ENCODE data around the gene SESTD1.

Gene SESTD1

DNA sequence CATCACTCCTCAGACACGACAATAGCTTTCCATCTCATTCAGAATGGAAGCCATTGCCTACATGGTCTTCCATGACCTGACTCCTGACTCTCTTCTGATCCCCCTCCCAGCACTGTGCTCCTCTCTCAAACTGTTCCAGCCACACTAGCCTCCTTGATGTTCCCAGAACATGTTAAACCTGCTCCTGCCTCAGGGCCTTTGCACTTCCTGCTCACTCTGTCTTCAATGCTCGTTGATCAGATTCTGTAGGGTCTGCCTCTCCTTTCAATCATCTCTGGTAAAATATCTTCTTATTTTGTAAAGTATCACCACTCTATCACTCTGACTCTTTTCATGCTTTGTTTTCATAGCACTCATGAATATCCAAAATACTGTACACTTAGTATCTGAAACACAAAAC is 84.9 kb downstream of the SESTD1 start:
- no peak for DNase-seq

GRCh38 chr2:179177694-179178093 is 86.9 kb downstream of the SESTD1 start:
- DNase-seq: no peak

DNA sequence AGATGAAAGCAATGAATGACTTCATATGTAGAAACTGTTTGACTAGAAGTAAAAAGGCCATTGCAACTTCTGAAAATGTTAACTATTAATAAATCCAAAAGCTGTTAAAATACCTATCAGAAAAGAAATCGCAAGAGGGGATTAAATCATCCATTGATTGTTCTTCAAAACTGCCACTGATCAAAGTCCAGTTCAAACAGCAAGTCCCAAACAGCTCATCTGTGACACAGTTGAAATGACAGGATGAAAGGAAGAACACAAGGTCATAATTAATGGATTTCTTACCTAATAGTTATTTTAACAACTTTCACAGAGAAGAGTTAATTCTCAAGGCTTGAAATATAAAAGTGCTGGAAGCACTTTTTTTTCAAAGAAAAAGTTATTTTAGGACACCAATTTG is 90.4 kb downstream of the SESTD1 start:
- no peak for DNase-seq

DNA sequence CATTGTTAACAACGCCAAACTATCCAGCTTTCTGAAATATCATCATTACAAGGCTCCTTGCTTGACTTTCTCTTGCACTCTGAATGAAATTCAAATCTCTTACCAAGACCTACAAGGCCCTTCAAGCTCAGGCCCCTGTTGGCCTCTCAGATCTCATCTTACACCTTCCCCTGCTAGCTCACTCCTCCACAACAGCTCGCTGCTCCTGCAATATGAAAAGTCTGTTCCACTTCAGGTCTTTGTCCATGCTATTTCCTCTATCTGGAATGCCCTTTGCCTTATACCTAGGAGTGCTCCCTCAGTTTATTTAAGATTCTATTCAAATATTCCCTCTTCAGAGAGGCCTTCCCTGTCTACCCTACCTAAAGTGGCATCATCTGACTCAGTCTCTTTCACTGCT is 91.7 kb downstream of the SESTD1 start:
- no peak for DNase-seq

DNA sequence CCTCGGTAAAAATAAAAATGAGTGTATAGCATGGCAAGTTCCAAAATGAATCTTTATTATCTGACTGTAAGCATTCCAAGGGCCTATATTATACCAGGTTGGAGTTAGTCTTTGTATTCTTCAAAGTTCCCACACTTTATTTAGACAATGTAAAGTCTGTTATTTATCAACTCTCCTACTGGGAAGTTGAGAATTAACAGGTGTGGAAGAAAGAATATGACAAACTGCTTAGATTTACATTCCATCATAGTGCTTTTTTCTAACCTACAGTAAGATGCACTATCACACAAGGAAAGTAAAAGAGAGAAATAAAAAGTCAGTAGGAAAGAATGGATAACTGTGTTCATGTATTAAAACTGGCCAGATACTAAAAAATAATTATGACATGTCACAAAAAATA is 93.3 kb downstream of the SESTD1 start:
- no peak for DNase-seq

GRCh38 chr2:179170901-179171300 is 93.7 kb downstream of the SESTD1 start:
- DNase-seq: no peak

DNA sequence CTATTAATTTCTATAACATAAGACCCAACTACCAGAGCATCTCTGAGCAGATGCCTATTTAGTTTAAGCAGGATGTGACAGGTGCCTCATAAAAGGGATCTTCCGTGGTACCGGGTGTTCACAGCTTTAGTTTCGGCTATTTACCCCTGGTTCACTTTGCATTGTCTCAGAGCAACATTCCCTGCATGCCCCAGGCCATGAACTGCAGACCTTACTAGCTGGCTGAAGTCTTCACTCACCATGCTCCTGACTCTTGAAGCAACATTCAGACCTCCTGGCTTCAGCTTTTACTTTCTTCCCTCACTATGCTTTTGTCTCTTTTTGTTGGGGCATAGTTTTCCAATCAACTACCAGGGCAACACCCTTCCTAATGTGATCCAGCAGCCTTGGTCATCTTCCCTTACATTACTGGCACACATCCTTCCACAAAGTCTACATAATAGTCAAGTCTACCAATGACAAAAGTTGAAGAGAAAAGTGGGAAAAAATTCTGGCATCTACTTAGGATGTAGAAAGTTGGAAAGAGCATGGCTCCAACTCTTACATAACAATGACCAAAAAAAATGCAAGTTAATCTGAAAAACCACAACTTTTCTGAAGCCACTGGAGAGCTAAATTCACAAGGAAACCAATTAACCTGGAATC is 99.2 kb downstream of the SESTD1 start:
- DNase-seq: no peak

GRCh38 chr2:179141206-179141605 is 123.4 kb downstream of the SESTD1 start:
- no peak for DNase-seq

DNA sequence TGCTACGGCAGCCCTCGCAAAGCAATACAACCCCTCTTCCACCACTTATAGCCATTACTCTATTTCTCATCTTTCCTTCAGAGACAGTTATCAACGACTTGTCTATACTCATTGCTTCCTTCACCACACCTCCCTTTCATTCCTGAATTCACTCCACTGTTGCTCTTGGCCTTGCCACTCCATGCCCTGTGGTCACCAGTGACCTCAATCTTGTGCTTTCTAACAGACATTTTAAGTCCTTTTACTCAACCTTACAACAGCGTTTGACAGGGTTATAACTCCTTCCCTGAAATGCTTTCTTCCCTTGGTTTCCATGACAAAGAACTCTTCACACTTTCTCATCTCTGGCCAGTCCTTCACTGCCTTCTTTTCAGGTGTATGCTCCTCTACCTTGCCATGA is 124.1 kb downstream of the SESTD1 start:
- DNase-seq: no peak

GRCh38 chr2:179139506-179139905 is 125.1 kb downstream of the SESTD1 start:
- no peak for DNase-seq

- no peak for DNase-seq
Observed at GRCh38 chr2:179137200-179137759, 127.4 kb downstream of the SESTD1 start.

DNA sequence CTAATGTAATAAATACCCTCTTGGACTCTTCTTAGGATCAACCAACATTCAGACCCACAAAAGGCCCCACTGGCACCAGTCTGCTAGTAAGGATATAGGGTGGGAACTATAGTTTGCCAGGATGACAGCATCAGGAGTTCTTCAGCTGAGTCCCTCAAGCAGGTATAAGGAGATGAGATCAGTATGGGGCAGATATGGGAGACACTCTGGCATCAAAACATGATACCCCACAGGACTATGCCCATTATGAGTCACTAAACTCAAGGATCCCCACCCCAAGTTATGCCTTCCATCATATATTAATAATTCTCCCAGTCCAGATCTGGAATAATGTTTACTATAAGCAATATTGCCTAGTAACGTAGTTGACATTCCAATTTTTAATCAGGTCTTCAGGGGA is 131.6 kb downstream of the SESTD1 start:
- no peak for DNase-seq

- DNase-seq: no peak
Observed at GRCh38 chr2:179132076-179132475, 132.6 kb downstream of the SESTD1 start.

- DNase-seq: no peak
Observed at GRCh38 chr2:179130560-179130959, 134.1 kb downstream of the SESTD1 start.

DNA sequence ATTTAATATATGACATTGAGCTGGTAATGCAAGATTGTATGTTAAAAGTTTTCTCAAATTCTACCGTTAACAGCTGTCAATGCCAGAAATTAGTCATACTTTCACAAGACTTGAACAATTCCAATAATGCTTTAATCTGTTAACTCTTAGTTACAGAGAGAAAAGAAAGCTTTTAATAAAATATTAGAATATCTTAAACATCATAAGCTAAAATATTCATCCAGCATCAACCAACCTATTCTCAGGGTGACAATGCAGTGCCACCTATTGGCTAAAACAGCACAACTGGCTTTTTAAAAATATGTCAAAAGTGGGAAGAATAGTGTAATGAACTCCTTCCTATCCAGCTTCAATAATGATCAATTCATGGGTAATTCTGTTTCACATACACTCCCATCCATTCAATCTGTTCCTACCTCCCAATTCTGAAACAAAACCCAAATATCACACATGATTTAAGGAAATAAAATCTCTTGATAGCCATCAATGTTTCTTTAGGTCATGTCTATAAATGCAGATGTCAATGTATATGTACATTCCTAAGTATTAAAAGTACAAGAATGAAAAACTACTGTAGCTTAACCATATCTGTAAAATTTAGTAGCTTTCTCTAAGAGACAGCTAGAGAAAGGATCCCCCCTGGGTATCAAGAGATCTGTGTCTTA is 134.9 kb downstream of the SESTD1 start:
- peak; percentile 33 for DNase-seq

DNA sequence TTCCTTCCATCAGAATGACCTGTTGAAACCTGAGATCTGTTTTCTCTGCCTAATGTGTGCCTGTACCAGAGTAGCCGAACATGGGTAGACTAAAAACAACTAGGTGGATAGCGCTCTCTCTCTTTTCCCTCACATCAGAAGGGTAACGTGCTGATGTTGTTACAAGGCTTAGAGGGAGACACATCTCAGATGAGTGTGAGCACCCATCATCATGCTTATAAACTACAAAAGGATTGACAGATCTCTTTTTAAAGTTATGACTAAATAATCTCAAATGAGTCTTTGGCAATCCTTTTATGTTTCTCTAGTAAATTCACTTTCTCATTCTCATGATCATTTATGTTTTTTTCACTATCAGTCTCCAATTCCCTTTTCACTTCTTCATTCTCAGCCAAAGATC is 139.2 kb downstream of the SESTD1 start:
- no peak for DNase-seq

- no peak for DNase-seq
Observed at GRCh38 chr2:179124282-179124681, 140.3 kb downstream of the SESTD1 start.

DNA sequence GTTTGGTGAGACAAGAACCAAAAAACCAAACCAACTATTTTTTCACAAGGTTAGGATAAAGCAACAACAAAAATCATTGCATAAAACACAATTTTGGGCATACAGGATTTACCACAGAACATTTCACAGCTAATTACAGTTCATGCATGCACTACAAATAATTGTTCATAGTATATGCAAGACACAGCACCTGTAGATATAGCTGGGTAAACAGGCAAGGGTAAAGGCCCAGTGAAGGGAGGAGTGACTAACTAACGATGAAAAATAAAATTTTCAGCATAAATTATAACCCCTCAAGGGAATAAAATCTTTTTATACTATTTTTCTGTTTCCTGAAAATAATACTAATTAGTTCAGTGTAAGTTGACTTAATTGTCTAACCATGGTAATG is 141.4 kb downstream of the SESTD1 start:
- DNase-seq: no peak

DNA sequence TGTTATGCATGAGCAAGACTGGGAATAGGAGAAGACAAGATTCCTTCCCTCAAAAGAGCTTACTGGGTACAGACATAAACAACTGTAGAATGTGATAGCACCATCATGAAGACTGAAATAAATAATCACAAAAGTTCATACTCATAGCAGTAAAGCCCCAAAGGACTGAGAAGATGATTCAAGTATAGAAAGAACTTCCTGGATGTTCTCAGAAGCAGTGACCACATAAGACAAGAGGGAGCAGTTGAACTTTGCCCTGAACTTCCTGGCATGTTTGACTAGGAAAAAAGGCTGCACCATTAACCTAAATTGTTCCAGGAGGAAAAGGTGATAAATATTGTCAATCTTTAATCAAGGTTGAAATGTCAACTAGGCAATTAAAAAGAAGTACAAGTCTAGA is 156.9 kb downstream of the SESTD1 start:
- peak; percentile 10 for DNase-seq

DNA sequence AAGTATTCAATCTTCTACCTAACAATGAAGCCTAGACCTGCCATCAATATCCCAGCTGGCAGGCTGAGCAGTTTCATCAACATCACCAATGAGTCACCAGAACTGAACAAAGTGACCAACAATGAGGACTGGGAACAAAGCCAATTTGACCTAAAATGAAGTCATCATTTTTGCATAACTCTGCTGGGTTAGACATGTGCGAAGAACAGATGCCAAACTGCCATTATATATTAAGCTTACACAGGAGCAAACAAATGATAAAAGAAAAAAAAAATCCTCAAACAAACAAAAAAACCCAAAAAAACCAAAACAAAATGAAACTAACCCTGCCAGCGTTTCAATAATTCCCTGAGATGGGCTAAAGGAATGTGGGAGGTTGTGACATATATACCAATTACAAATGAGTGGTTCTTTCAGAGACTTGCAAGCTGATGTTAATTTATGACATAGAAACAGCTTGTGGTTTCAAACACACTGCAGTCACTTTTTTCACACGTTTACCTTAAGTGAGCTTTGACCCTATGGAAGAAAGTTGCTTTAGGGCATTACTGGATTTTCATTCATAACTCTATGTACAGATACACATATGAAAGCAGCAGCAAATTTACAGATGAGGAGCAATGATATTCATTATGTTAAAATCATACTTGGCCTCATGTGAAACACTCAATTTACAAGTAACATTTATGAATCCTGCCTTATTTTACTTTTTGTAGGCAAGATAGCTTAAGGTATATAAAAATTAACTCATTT is 157.8 kb downstream of the SESTD1 start:
- no peak for DNase-seq

DNA sequence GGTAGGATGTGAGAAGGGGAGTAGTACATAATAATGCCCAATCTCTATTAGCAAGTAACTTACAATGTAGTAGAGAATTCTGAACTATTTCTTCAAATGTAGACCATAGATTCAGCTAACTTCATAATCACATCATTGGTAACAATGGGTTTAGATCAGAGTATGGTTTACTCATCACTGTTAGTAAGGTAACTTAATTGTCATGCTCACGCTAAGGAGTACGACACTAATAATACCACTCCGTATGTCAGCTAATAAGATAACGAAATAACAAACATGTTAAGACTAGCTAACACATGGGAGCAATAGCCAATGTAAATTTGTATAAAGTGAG is 158.3 kb downstream of the SESTD1 start:
- DNase-seq: no peak

- no peak for DNase-seq
Observed at GRCh38 chr2:179104736-179105135, 159.9 kb downstream of the SESTD1 start.

- DNase-seq: no peak
Observed at GRCh38 chr2:179098080-179098689, 166.4 kb downstream of the SESTD1 start.

- DNase-seq: no peak
Observed at GRCh38 chr2:179097131-179097530, 167.5 kb downstream of the SESTD1 start.
